H9 (cell line): ENCODE data around the gene TSPAN13. TPM values are rescaled to one million over a fixed set of nuclear protein-coding genes. Genes with fewer than 3 reads are reported as not detected.

ENCODE experiments used
- DNase-seq: peaks from one replicate; pipeline ENCODE4 v3.0.0-alpha.2; 2017
- H2AFZ ChIP-seq: one replicate; pipeline ENCODE4 v1.6.1; 2013; ENCODE audit warnings: mild to moderate bottlenecking, low read length, control low read depth, moderate library complexity
- H2AK5ac ChIP-seq: 2 replicates; pipeline ENCODE4 v1.6.1; 2013; ENCODE audit warnings: low read length, control low read depth, mixed read lengths; ENCODE audit not compliant: insufficient read length
- H2BK120ac ChIP-seq: one replicate; pipeline ENCODE4 v1.6.1; 2013; ENCODE audit warnings: low read depth, mild to moderate bottlenecking, low read length, control low read depth, inconsistent platforms; ENCODE audit not compliant: poor library complexity, severe bottlenecking
- H2BK12ac ChIP-seq: 2 replicates; pipeline ENCODE4 v1.6.1; 2013; ENCODE audit warnings: low read length, control low read depth, mixed read lengths, low read depth; ENCODE audit not compliant: insufficient read length
- H2BK15ac ChIP-seq: 2 replicates; pipeline ENCODE4 v1.6.1; 2013; ENCODE audit warnings: low read depth, low read length, control low read depth
- H2BK20ac ChIP-seq: one replicate; pipeline ENCODE4 v1.6.1; 2013; ENCODE audit warnings: low read depth, mild to moderate bottlenecking, low read length, control low read depth, inconsistent platforms; ENCODE audit not compliant: poor library complexity, severe bottlenecking
- H2BK5ac ChIP-seq: 2 replicates; pipeline ENCODE4 v1.6.1; 2013; ENCODE audit warnings: low read length, control low read depth, mixed read lengths; ENCODE audit not compliant: insufficient read length
- H3K14ac ChIP-seq: 2 replicates; pipeline ENCODE4 v1.6.1; 2013; ENCODE audit warnings: low read length, control low read depth; ENCODE audit not compliant: insufficient read depth
- H3K18ac ChIP-seq: 2 replicates; pipeline ENCODE4 v1.6.1; 2013; ENCODE audit warnings: low read depth, mild to moderate bottlenecking, mixed read lengths, low read length, control low read depth; ENCODE audit not compliant: insufficient read length
- H3K23ac ChIP-seq: 2 replicates; pipeline ENCODE4 v1.6.1; 2013; ENCODE audit warnings: low read length, control low read depth, mixed read lengths, low read depth; ENCODE audit not compliant: insufficient read length
- H3K23me2 ChIP-seq: 2 replicates; pipeline ENCODE4 v1.6.1; 2013; ENCODE audit warnings: low read depth, mild to moderate bottlenecking, mixed read lengths, low read length, control low read depth; ENCODE audit not compliant: insufficient read length, poor library complexity, severe bottlenecking
- H3K27ac ChIP-seq: 2 replicates; pipeline ENCODE4 v1.5.1; 2013; ENCODE audit warnings: low read length, control low read depth, mixed read lengths, low read depth; ENCODE audit not compliant: insufficient read length
- H3K27me3 ChIP-seq: 2 replicates; pipeline ENCODE4 v1.6.1; 2013; ENCODE audit warnings: low read length, control low read depth, inconsistent platforms; ENCODE audit not compliant: insufficient read depth
- H3K4ac ChIP-seq: 2 replicates; pipeline ENCODE4 v1.6.1; 2013; ENCODE audit warnings: low read depth, mild to moderate bottlenecking, control low read depth, inconsistent platforms, low read length, moderate library complexity
- H3K4me1 ChIP-seq: 2 replicates; pipeline ENCODE4 v1.6.1; 2013; ENCODE audit warnings: low read length, control low read depth, inconsistent platforms; ENCODE audit not compliant: insufficient read depth
- H3K4me2 ChIP-seq: 2 replicates; pipeline ENCODE4 v1.6.1; 2013; ENCODE audit warnings: low read length, control low read depth, mixed read lengths; ENCODE audit not compliant: insufficient read length, insufficient read depth
- H3K56ac ChIP-seq: 2 replicates; pipeline ENCODE4 v1.6.1; 2013; ENCODE audit warnings: low read depth, mild to moderate bottlenecking, mixed read lengths, low read length, control low read depth; ENCODE audit not compliant: insufficient read length
- H3K79me1 ChIP-seq: 2 replicates; pipeline ENCODE4 v1.6.1; 2013; ENCODE audit warnings: low read depth, mild to moderate bottlenecking, moderate library complexity, low read length, control low read depth, inconsistent platforms; ENCODE audit not compliant: insufficient read depth, poor library complexity, severe bottlenecking
- H3K79me2 ChIP-seq: 2 replicates; pipeline ENCODE4 v1.6.1; 2013; ENCODE audit warnings: low read length, control low read depth, inconsistent platforms; ENCODE audit not compliant: insufficient read depth
- H3K9ac ChIP-seq: 2 replicates; pipeline ENCODE4 v1.6.1; 2013; ENCODE audit warnings: low read length, control low read depth, mixed read lengths; ENCODE audit not compliant: insufficient read length; ENCODE audit errors: extremely low read depth
- H3K9me3 ChIP-seq: one replicate; pipeline ENCODE4 v1.6.1; 2013; ENCODE audit warnings: low read depth, low read length, inconsistent platforms; ENCODE audit not compliant: control insufficient read depth
- H3T11ph ChIP-seq: one replicate; pipeline ENCODE4 v1.6.1; 2013; ENCODE audit warnings: mild to moderate bottlenecking, low read length, control low read depth, inconsistent platforms
- H4K20me1 ChIP-seq: one replicate; pipeline ENCODE4 v1.6.1; 2013; ENCODE audit not compliant: control insufficient read depth, insufficient read length, insufficient read depth
- H4K5ac ChIP-seq: 2 replicates; pipeline ENCODE4 v1.6.1; 2013; ENCODE audit warnings: low read depth, mild to moderate bottlenecking, mixed read lengths, low read length, control low read depth; ENCODE audit not compliant: insufficient read length
- H4K8ac ChIP-seq: replicated peaks from 2 replicates; pipeline ENCODE4 v1.6.1; 2013; ENCODE audit warnings: low read length, control low read depth, mixed read lengths, low read depth; ENCODE audit not compliant: insufficient read length
- H4K91ac ChIP-seq: 2 replicates; pipeline ENCODE4 v1.6.1; 2013; ENCODE audit warnings: low read depth, mild to moderate bottlenecking, moderate library complexity, mixed read lengths, low read length, control low read depth; ENCODE audit not compliant: insufficient read length
- H3K27ac Mint-ChIP-seq, 3 experiments: 2 replicates in 2 of 3; 3 replicates in 1 of 3; pipeline ENCODE4 v1.8.0; 2020 to 2021; ENCODE audit warnings: mixed read lengths in 3 of 3, mild to moderate bottlenecking in 1 of 3, moderate library complexity in 1 of 3
- H3K27me3 Mint-ChIP-seq: 2 replicates; pipeline ENCODE4 v1.8.0; 2021; ENCODE audit warnings: low read depth, mild to moderate bottlenecking, moderate library complexity, mixed read lengths
- H3K36me3 Mint-ChIP-seq, 3 experiments: 2 replicates in 2 of 3; 3 replicates in 1 of 3; pipeline ENCODE4 v1.8.0; 2020 to 2021; ENCODE audit warnings: low read depth in 3 of 3, mixed read lengths in 3 of 3; ENCODE audit not compliant: insufficient read depth in 1 of 3
- H3K4me1 Mint-ChIP-seq, 2 experiments: 2 replicates each; pipeline ENCODE4 v1.8.0; 2020; ENCODE audit warnings: mixed read lengths in 2 of 2
- H3K4me3 Mint-ChIP-seq, 2 experiments: 2 replicates in 1 of 2; 3 replicates in 1 of 2; pipeline ENCODE4 v1.8.0; 2020 to 2021; ENCODE audit warnings: mild to moderate bottlenecking in 2 of 2, mixed read lengths in 2 of 2, moderate library complexity in 1 of 2
- H3K9me3 Mint-ChIP-seq, 2 experiments: 2 replicates in 1 of 2; 3 replicates in 1 of 2; pipeline ENCODE4 v1.8.0; 2020; ENCODE audit warnings: mild to moderate bottlenecking in 2 of 2, mixed read lengths in 2 of 2, moderate library complexity in 1 of 2
- WGBS: extraction: QIAGEN DNeasy Blood & Tissue Kit; methylation state at CpG from one replicate; pipeline ENCODE4 v1.1.7; 2013; ENCODE audit warnings: missing lambda C conversion rate, low lambda C conversion rate, mixed read lengths; ENCODE audit not compliant: insufficient read length; ENCODE audit errors: extremely low coverage; 5-methylcytosine and 5-hydroxymethylcytosine counted together
- total RNA-seq: library from RNA; stranded (reverse); gene quantifications from 2 replicates; pipeline ENCODE4 v1.2.1, GENCODE V29; 2021
- TF ChIP-seq, protein P1 (sequence below): fragments of 200-600 bp; sonication (generic); conservative IDR thresholded peaks from 3 replicates; pipeline ENCODE4 v1.8.0; 2021; ENCODE audit warnings: antibody characterized with exemption, mild to moderate bottlenecking

Gene TSPAN13
- total RNA-seq, 1 experiment from 2014 or later: 18.7 TPM

DNA sequence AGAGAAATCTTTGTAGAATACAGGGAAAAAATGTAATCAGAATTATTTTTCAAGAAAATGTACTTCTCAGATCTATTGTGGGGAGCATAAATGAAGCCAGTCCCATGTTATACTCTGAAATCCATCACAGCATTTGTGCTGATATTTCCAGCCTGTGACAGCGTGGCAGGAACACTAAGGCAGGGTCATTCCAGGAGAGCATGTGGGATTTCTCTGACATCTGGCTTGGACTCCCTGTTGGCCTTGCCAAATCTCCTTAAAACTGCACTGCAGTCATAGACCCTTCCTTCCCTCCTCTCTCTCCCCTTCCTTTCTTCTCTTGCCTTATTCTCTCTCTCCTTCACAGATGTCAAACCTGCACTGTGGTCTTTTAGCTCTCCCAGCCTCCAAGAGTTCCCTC lies 6.5 kb upstream of the TSPAN13 start:
- H2BK5ac ChIP-seq: no peak overlapping the region
- H2AK5ac ChIP-seq: no peak overlapping the region
- no peak overlapping the region for H4K8ac ChIP-seq
- H3K4me1 ChIP-seq: peaks cover 5% of the 10 kb centered on the region; the same call in 1 of the 2 replicates
- Mint-ChIP-seq H3K4me1 (peaks cover 17 to 18% of the 10 kb centered on the region in 2 experiments), H3K9me3 (no peaks in the 10 kb centered on the region), H3K36me3 (no peaks in the 10 kb centered on the region; a peak in 1 of 7 replicates), H3K27ac (no peak overlapping the region), H3K27me3 (no peaks in the 10 kb centered on the region; the same call in 1 of the 2 replicates), H3K4me3 (no peak overlapping the region)
- H3K79me1 ChIP-seq: no peaks in the 10 kb centered on the region
- H3K18ac ChIP-seq: no peak overlapping the region
- no CpG with 5 or more reads among the region's 1 CpG for WGBS
- H3K79me2 ChIP-seq: no peaks in the 10 kb centered on the region
- no peak overlapping the region for H3K56ac ChIP-seq
- no peak overlapping the region for H3K23ac ChIP-seq
- no peak overlapping the region for H2BK120ac ChIP-seq
- no peak overlapping the region for H2BK20ac ChIP-seq
- H3K27me3 ChIP-seq: no peaks in the 10 kb centered on the region
- no peak overlapping the region for H4K91ac ChIP-seq
- no peak for DNase-seq
- H3K9ac ChIP-seq: no peak overlapping the region
- no peak overlapping the region for H4K5ac ChIP-seq
- H3T11ph ChIP-seq: no peak overlapping the region
- TF ChIP-seq, protein P1, sequence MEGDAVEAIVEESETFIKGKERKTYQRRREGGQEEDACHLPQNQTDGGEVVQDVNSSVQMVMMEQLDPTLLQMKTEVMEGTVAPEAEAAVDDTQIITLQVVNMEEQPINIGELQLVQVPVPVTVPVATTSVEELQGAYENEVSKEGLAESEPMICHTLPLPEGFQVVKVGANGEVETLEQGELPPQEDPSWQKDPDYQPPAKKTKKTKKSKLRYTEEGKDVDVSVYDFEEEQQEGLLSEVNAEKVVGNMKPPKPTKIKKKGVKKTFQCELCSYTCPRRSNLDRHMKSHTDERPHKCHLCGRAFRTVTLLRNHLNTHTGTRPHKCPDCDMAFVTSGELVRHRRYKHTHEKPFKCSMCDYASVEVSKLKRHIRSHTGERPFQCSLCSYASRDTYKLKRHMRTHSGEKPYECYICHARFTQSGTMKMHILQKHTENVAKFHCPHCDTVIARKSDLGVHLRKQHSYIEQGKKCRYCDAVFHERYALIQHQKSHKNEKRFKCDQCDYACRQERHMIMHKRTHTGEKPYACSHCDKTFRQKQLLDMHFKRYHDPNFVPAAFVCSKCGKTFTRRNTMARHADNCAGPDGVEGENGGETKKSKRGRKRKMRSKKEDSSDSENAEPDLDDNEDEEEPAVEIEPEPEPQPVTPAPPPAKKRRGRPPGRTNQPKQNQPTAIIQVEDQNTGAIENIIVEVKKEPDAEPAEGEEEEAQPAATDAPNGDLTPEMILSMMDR: no peak
- H2BK15ac ChIP-seq: no peak overlapping the region
- no peak overlapping the region for H3K4ac ChIP-seq
- no peak overlapping the region for H2AFZ ChIP-seq
- H3K9me3 ChIP-seq: no peaks in the 10 kb centered on the region
- H3K4me2 ChIP-seq: no peak overlapping the region
- no peak overlapping the region for H3K14ac ChIP-seq
- no peaks in the 10 kb centered on the region for H4K20me1 ChIP-seq
- H3K23me2 ChIP-seq: no peaks in the 10 kb centered on the region
- H3K27ac ChIP-seq: no peak overlapping the region
- no peak overlapping the region for H2BK12ac ChIP-seq
